Activated CD4-positive, alpha-beta T cell treated with anti-CD3 and anti-CD28 coated beads, Interleukin-2, Interleukin-4, amounts not matched to agents 100 ng/mL and 50 ng/mL, durations not matched to agents 16 hours and 8 hours (primary cell): ENCODE results near the gene ADSL.
A peak's percentile ranks its signal among the peaks of the same experiment; 100 is the strongest.
"Not testable (repeated sequence)": the region's sequence is repeated elsewhere in the genome, so short reads cannot be mapped to it uniquely, and the experiment has no call there.

Source experiments
- DNase-seq: peaks from one replicate; pipeline ENCODE4 v3.0.0-alpha.2; 2020; ENCODE audit warnings: low spot score

Gene ADSL

DNA sequence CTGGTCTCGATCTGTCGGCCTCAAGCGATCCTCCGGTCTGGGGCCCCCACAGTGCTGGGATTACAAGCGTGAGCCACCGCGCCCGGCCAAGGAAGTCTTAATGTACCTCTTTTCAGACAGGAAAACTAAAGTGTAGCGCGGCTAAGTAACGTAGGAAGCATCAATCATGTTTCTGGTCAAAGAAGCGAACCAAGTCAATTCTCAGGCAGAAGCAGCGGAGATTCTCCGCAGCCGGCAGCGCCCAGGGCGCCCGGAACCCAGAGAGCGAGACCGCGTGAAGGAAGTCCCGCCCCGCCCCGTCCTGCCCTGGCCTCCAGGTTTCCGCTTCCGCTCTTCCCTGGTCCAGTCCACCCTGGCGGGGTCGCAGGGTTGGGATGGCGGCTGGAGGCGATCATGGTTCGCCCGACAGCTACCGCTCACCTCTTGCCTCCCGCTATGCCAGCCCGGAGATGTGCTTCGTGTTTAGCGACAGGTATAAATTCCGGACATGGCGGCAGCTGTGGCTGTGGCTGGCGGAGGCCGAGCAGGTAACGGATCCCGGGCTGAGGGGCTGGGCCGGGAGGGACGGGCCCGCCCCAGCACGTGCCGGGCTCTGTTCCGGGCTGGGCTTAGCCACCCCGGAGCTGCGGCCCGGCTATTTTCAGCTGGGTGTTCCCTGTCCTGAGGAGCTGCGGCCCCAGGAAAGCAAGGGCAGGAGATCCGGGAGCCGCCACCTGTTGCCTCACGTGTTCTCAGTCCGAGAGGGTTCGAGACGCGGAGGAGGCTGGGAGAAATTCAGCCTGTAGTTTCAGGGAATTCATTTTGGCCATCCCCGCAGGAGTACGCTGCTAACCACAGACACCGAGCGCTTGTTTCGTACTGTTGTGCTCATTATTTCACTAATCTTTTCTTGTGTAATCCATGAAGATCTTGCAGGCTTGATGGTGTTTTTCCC, at the start of gene ADSL:
Gene ADSL, plus strand, starts transcription at position 316 of the 934 bp plus-strand sequence. Its CDS starts 59 bp downstream, at position 375.
- DNase-seq, result peak; percentile 90

DNA sequence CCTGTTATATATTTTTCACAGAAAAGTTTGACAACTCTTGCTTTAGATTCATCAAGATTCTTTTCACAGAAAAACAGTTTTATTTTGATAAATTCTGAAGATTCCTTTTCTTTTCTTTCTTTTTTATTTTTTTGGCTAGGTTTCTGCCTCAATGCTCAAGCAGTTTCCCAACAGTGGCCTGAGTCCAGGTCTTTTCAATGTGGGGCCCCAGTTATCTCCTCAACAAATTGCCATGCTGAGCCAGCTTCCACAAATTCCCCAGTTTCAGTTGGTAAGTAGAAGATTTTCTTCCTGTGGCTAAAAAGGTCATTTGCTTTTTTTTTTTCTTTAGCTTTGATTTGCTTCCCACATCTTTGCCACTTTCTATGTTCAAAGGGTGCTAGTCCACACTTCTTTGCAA, 46.0 kb upstream of the ADSL start:
- DNase-seq, result no peak

DNA sequence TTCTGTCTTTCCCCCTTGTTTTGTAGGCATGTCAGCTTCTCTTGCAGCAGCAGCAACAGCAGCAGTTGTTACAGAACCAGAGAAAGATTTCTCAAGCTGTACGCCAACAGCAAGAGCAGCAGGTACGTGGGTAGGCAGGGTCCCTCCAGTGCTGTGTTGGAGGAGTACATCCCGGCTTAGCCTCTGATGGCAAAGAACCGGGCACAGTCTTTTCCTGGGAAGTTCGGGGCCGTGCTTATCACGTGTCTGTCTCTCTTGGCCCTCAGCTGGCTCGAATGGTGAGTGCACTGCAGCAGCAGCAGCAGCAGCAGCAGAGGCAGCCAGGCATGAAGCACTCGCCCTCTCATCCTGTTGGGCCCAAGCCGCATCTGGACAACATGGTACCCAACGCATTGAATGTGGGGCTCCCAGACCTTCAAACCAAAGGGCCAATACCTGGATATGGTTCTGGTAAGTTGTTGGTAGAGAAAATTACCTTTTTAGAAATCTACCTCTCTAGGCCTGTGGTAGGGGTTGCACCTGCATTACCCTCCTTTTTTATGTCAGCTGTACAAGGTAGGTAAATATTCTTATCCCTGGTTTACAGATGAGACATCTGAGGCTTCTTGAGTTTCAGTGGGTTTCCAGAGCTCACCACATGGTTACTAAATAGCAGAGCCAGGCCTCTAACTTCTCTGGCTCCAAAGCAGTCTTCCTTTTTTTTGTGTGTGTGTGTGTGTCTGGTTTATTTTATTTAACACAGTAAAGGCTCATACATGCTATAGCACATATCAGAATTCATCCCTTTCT, 45.2 kb upstream of the ADSL start:
- DNase-seq, result peak; percentile 38

DNA sequence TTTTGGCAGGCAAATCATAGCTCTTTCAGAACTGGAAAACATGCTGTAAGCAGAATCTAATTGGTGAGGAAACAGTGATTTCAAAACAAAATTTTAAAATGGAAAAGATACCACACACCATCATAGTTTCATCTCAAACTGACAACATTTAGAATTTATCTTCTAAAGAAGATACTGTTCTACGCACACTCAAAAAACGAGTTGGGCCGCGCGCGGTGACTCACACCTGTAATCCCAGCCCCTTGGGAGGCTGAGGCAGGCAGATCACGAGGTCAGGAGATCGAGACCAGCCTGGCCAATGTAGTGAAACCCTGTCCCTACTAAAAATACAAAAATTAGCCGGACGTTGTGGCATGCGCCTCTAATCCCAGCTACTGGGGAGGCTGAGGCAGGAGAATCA, 44.2 kb upstream of the ADSL start:
- peak; percentile 19 for DNase-seq

DNA sequence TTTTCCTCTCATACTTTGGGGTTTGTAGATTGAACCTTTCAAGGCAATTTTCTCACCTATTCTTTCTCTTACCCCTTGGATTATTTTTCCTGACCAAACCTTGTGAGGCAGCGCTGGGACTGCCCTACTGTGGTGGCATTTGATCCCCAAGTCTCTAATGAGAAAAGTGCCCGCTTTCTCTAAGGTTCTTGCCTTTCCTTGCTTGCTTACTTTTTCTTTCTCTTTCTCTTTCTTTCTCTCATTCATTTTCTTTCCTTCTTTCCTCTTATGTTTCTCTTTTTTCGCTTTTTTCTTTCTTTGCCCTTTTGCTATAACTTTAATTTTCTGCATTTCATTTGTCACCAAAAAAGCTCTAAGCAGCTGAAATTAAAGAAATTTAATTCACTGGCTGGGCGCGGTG, 40.7 kb upstream of the ADSL start:
- no peak for DNase-seq

DNA sequence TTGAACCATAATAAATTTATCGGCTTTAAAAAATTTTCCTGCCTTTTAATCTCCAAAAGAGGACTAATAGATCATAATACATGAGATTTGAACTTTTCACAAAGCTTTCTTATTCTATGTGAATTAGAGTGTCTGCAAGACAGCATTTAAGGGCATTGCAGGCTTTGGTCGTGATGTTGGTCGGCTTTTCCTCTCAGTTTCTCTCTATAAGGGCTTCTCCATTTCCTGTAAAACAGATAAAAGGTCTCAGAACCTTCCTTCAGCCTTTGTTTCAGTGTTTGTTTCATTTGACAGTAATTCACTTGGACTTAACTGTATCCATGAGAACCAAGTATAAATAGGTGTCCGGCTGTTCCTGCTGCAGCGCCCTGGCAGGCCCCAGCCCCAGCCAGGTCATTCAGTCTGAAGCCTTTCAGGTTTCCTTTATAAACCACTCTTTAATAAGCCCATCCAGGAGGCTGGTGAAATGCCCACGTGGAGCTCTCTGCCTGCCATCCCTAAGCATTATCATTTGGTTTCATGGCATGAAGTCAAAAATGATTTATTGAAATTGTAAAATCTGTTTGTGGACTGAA, 37.2 kb upstream of the ADSL start:
- no peak for DNase-seq

DNA sequence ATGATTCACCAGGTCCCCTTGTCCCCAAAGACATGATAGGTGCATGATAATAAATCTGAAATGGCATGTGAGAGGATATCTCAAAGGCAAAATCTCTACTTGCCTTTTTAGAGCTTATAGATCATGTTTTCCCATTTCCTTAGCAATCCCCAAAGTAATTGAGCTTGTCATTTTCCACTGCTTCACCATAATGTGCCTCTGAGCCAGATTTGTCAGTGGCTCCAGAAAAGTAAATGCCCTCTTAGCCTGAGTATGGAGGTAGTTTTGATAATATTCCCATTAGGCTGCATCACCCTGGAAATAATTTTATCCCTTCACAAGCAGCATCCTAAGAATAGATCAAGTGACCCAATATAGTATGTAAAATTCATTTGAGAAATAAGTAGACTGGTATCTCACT, 36.7 kb upstream of the ADSL start:
- DNase-seq, result no peak

DNA sequence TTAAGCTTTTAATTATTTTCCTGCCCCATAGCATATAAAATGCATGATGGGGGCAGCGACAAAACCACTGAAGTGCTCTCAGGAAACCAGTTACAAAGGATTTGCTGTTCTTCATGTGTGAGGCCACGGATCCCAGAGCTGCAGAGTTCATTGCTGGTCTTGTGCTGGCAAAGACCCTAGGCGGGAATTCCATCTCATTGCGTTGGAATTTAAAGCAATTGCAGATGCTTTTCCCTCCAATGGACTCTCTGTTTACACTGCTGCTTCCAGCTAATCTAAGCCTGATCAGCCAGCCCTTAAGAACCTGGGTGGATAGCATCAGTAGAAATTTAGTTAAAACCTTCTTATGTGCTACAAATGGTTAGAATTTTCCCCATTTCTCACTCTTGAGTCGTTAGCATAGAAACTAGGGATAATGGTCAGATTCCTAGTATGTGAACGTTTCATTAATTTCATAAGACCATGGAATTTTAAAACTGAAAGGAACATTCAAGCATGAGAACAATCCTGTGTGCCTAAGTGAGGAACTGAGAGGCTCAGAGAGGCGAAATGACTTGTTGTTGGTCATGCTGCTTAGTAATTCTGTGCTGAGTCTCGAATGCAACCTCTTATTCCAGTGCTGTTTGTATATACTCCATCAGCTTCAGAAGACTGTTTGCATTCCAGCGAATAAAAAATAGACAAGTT, 36.1 kb upstream of the ADSL start:
- DNase-seq, result no peak

DNA sequence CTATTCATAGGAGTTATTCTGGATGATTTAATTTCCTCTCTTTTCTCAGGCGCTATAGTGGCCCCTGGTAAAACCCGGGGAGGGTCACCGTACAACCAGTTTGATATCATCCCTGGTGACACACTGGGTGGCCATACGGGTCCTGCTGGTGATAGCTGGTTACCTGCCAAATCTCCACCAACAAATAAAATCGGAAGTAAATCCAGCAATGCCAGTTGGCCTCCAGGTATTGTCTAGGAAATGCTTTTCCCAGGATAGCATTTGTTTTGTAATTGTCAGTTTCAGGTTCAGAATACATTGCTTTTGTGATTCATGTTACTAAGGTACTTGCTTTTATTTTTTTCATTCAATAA, 35.6 kb upstream of the ADSL start:
- DNase-seq, result no peak

DNA sequence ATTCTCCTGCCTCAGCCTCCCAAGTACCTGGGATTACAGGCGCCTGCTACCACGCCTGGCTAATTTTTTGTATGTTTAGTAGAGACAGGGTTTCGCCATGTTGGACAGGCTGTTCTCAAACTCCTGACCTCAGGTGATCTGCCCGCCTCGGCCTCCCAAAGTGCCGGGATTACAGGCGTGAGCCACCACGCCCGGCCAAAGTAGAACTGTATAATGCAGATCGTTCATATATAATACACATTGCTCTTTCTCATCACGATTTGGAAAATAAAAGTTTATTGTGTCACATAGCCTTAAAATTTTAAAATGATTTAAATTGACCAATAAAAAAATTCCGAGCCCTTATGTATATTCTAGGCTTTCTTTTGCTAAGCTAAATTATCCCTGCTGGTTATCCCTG, 34.7 kb upstream of the ADSL start:
- not testable (repeated sequence) for DNase-seq

DNA sequence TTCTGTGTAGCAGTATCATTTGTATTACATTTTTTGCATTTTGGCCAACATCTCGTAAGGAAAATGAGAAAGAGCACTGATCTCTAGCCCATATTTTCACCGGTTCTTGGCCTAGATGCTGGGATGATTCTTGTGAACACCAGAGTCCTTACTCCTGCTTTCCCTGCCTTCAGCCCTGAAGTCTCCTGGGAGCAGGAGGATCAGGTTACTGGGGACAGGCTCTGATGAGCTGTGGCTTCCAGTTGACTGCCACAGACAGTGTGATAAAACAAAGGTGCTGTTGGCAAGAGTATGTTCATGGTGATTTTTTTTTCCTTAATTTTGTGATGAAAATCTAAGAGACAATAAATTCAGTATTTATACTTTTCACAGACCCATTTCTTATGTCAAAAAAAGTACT, 34.2 kb upstream of the ADSL start:
- DNase-seq, result no peak

DNA sequence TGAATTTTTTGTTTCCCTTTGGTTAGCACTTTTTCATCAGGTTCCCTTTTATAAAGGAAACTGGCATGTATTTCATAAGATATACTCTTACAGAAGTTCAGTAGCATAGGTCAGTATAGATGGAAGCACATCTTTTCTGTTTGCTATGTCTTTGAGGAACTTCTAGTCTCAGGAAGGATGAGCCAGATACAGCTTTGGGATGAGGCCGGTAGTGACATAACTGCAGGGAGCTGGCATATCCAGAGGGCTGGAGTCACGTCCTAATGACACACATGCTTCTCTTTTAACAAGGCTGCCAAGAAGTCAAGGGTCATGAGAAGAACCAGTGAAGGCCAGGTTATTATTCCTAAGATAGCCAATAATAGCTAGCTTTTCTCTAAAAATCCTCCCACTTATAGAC, 33.3 kb upstream of the ADSL start:
- DNase-seq, result no peak

DNA sequence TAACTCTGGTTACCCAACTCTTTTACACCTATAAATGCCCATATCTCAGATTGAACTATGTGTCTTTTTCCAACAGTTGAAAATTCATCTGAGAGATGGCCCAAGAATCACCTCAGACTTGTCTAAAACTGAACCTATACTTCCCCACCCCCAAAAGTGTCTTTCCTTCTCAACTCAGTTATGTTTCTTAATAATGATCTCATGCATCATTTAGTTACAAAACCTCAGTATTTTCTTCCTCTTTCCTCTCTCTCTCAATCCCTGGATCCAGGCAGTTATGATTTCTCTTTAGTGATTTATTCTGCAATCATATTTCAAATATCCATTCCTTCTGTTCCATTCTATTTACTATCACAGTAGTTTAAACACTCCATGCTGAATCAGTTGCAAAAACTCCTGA, 32.3 kb upstream of the ADSL start:
- DNase-seq, result no peak

DNA sequence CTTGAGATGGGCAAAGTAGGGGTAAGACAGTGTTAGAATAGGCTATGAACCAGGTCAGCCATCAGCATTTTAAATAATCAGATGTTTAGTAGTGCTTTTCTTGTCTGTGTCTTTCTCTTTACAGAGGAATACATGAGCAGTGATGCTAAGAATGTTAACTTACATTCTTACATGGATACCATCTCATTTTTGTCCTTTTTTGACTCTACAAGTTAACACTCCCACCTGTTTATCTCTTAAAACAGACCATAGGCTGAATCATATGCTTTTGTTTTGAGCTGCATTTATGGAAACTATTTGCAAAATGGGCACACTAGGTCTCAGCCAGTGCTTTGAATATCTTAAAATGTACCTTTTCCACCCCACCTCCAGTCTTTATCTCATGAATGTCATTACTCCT, 25.6 kb upstream of the ADSL start:
- DNase-seq, result no peak

DNA sequence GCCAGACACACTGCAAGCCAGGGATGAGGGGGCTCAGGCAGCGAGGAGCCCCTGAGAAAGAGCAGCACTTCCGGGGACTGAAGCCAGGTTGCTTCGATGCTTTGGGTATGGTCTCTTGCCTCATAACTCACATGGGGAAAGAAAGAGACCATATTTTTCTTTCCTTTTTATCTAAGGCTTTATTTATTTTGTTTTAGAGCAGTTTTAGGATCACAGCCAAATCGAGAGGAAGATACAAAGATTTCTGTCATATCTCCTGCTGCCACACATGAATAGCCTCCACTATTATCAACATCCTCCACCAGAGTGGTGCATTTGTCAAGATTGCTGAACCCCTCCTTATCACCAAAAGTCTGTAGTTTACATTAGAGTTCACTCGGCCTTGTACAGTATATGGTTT, 24.3 kb upstream of the ADSL start:
- DNase-seq, result no peak

DNA sequence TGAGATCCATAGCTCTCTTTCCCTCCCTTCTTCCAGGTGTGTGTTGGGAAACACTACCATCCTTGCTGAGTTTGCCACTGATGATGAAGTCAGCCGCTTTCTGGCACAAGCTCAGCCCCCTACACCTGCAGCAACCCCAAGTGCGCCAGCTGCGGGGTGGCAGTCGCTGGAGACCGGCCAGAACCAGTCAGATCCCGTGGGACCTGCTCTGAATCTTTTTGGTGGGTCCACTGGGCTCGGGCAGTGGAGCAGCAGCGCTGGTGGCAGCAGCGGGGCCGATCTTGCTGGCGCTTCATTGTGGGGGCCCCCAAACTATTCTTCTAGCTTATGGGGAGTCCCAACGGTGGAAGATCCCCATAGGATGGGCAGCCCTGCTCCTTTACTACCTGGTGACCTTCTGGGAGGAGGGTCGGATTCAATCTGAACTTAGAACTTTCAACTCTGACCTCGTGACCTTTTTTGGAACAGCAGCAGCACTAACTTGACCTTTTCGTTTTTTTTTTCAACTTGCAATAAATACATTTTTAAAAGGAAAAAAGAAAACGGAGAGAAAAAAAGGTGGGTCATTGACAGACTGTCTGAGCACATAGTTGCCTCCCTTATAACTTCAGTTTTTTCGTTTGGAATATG, 23.4 kb upstream of the ADSL start:
- no peak for DNase-seq

DNA sequence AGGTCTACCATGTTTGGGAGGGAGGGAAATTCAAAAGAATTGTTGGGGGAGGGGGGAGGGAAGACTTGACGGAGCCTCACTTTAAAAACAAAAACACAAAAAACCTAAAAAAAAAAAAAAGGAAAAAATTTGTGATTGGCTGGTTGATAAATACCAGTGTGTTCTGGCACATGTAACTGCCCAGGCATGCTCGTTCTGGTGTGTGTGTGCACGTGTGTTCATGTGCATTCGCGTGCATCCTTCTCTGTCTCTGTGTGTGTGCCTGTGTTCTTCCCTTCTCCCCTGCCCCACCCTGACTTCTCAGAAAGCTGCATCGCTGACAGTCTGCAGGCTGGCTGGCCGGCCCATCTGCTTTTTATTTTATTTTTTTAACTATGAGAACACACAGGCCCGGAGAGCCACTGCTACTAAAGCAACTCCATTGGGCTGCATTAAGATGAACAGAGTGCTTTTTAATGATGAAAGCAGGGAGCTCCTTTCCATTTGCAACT, 22.6 kb upstream of the ADSL start:
- no peak for DNase-seq

DNA sequence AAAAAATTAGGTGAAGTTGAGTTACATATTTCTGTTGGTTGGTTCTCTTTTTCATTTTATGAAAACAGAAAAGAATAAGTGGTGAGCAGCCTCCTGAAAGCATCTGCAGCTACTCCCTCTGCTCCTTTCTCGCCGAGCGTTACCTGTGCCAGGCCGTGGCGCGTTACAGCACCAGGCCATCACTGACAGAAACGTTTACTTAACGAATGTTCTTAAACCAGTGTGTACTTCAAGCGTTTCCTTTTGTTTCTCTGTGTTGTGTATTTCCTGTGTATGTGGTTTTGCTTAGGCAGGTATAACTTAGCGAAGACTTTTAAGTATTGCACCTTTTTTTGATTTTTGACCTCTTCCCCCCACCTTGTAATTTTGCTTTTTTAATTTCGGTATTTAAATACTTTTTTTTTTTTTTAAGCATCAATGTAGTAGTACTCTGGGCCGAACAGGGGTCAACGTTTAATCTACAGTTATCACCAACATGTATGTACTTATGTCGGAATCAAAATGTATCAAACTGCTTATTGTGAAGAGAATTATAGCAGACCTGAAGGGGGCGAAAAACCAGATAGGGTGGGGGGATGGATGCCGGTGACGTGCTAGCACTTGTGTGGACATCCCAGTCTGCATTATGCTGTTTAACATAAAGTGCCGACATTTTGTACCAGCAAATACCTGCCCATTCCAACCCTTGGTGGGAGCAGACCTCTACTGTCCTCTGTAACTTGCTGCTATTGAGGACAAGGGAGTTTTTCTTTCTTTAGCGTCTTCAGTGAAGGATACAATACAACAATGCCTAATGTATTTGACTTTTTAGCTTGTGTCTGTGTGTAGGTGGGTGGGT, 21.6 kb upstream of the ADSL start:
- peak; percentile 42 for DNase-seq

DNA sequence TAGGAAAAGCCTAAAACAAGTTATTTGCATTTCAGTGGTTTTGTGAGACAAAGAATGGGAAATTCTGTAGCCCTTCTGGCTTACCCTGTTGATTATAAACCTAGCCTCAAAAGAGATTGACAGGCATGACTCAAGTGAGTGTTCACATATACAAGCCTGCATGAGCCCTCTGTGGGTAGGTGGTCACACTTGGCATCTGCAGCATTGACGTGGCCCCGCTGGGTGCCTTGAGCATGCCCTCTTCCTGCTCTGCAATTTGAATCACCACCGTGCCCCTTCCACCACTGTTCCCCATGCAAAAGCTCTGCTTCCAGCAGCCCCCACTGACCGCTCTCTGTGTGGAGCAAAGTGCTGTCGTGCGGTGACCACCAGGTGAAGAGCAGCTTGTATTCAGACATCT, 21.0 kb upstream of the ADSL start:
- DNase-seq, result peak; percentile 54

DNA sequence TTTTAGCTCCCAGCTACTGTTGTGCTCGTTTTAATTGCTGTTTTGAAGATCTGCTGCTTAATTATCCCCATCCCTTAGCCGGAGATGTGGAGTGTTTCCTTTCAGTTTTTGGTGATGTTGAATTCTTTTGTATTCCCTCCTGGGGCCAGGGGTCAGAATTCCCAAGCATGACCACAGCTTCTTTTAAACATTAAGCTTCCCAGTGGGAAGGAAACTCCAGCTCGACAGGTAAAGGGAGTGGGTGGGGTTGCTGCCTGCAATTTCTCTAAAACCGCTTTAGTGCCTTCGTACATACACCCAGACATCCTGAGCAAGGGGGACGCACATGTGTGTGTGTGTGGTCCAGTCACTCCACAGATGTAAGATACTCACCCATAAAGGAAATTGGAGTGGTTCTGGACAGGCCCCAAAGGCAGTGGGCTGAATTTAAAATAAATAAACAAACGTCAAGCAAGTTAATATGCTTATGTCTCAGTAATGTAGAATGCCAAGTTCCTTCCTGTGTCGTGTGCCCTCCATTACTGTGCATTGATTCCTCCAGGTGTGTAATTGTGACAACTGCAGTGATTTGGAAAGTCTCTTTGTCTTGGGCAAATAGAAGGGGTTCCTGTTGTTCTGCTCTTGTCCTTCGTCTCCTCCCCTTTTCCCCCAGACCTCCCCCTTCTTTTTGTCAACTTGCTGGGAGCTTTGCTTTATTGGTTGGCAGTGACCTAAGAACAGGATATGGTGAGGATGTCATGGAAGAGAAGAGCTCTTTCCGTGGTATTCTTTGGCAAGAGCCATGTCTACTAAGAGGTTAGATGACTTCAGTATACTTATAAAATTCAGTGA, 19.2 kb upstream of the ADSL start:
- no peak for DNase-seq
